ENCODE measurements around the gene MAPK1.

- TF ChIP-seq CTCF (IDR thresholded peaks at IDR 0.05; ENCODE audit: insufficient read depth, low read depth, low read length) (no peak), EZH2 (IDR thresholded peaks at IDR 0.05; ENCODE audit: insufficient read depth, low read length) (no peak)
These were observed 14.7 kb upstream of the MAPK1 start for GRCh38 chr22:21881841-21882753.
